DOHH2 (cell line): ENCODE data around the gene WWOX.

Experiments
- EZH2phosphoT487 ChIP-seq: fragments of 200-600 bp; sonication (generic); IDR thresholded peaks from 2 replicates; pipeline ENCODE4 v1.6.1; 2017; ENCODE audit warnings: borderline replicate concordance, mild to moderate bottlenecking, antibody characterized with exemption, low read length, moderate library complexity, mixed read lengths
- TF ChIP-seq, protein P1 (sequence below): fragments of 200-600 bp; sonication (generic); IDR thresholded peaks from one replicate; pipeline ENCODE4 v1.5.1; 2014; ENCODE audit warnings: antibody characterized with exemption, mild to moderate bottlenecking, low read depth, low read length; ENCODE audit not compliant: poor library complexity, severe bottlenecking

DNA sequence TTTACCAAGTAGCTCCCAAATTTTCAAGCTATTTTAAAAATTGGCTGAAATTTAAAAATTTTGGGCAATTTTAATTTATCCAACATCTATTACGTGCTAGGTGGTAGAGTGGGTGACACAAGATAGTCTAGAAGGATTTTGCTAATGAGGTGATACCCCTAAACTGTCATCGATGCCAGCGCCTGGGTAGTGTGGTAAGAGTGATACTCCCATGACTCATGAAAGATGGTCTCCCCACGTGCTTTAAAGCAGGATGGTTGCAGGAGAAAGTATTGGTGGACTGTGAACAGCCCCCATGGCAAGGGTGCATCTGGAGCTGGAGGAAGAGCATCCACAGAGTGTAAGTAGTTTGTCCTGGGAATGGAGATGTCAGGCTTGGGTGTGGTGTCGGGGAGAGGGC is 77.8 kb downstream of the WWOX start:
- TF ChIP-seq, protein P1, sequence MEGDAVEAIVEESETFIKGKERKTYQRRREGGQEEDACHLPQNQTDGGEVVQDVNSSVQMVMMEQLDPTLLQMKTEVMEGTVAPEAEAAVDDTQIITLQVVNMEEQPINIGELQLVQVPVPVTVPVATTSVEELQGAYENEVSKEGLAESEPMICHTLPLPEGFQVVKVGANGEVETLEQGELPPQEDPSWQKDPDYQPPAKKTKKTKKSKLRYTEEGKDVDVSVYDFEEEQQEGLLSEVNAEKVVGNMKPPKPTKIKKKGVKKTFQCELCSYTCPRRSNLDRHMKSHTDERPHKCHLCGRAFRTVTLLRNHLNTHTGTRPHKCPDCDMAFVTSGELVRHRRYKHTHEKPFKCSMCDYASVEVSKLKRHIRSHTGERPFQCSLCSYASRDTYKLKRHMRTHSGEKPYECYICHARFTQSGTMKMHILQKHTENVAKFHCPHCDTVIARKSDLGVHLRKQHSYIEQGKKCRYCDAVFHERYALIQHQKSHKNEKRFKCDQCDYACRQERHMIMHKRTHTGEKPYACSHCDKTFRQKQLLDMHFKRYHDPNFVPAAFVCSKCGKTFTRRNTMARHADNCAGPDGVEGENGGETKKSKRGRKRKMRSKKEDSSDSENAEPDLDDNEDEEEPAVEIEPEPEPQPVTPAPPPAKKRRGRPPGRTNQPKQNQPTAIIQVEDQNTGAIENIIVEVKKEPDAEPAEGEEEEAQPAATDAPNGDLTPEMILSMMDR = no peak
- no peak for TF ChIP-seq EZH2phosphoT487
